K562 (cell line): ENCODE data around the gene NDUFB10. TPM values are rescaled to one million over a fixed set of nuclear protein-coding genes. Genes with fewer than 3 reads are reported as not detected.

Source experiments
- ATAC-seq: fragments of 200-7000 bp; cut with Tn5 transposase; 3 replicates; pipeline ENCODE4 v1.9.1; 2020; ENCODE audit warnings: moderate library complexity
- BruUV-seq: library from RNA; stranded (reverse); fragments of 400-500 nt; replicated peaks from 2 replicates; lab custom pipeline; 2021; lab: Mats Ljungman, UMichigan
- CTCF ChIA-PET: fragments of 300-600 bp; formaldehyde crosslinking; extraction: SDS; loops from one replicate; lab custom pipeline; 2021; ENCODE audit warnings: low intra/inter-chr PET ratio; lab: Yijun Ruan, JAX
- POLR2A ChIA-PET: fragments of 300-600, 350-650 bp; sonication (Branson Sonifier 250); formaldehyde crosslinking; extraction: SDS; loops from one replicate; lab custom pipeline; 2021; ENCODE audit warnings: antibody characterized with exemption, inconsistent platforms; lab: Yijun Ruan, JAX
- DNase-seq, 4 experiments: peaks; one replicate each; pipeline versions ENCODE4 v3.0.0 to v3.0.0-alpha.2; 2011 to 2018; ENCODE audit warnings: low spot score in 3 of 4, mixed read lengths in 3 of 4; ENCODE audit errors: extremely low read depth in 1 of 4
- FAIRE-seq: peaks from 2 replicates; lab custom pipeline; 2011; peaks lifted over from hg19 to GRCh38; lab: Jason Lieb, UNC
- H2AFZ ChIP-seq: 2 replicates; pipeline ENCODE4 v1.6.0; 2011; ENCODE audit warnings: low read depth, low read length, control low read depth, inconsistent platforms
- H3K27ac ChIP-seq: fragments of 200-600 bp; 3 replicates; pipeline ENCODE4 v1.8.0; 2011; ENCODE audit warnings: low read depth, mild to moderate bottlenecking, control low read depth, inconsistent platforms, low read length, moderate library complexity, mixed read lengths; ENCODE audit errors: extremely low read depth
- H3K27me3 ChIP-seq, 2 experiments: fragments of 300-600 bp in 1 of 2; 2 replicates in 1 of 2; 3 replicates in 1 of 2; pipeline versions ENCODE4 v1.6.0 to v1.8.0; 2011; ENCODE audit warnings: inconsistent platforms in 2 of 2, low read length in 2 of 2, mild to moderate bottlenecking in 1 of 2, mixed read lengths in 1 of 2, moderate library complexity in 1 of 2; ENCODE audit not compliant: control insufficient read depth in 2 of 2, insufficient read depth in 2 of 2
- H3K36me3 ChIP-seq: fragments of 300-600 bp; 3 replicates; pipeline ENCODE4 v1.8.0; 2011; ENCODE audit warnings: mild to moderate bottlenecking, low read length, inconsistent platforms; ENCODE audit not compliant: control insufficient read depth, insufficient read depth
- H3K4me1 ChIP-seq, 2 experiments: fragments of 200-600 bp in 1 of 2; replicated peaks in 1 of 2; 2 replicates in 1 of 2; 3 replicates in 1 of 2; pipeline versions ENCODE4 v1.5.1 to v1.8.0; 2011; ENCODE audit warnings: inconsistent platforms in 2 of 2, low read length in 2 of 2, mild to moderate bottlenecking in 1 of 2, mixed read lengths in 1 of 2, moderate library complexity in 1 of 2; ENCODE audit not compliant: control insufficient read depth in 2 of 2, insufficient read depth in 2 of 2
- H3K4me2 ChIP-seq: 2 replicates; pipeline ENCODE4 v1.6.1; 2011; ENCODE audit warnings: low read length, control low read depth, inconsistent platforms, mixed read lengths; ENCODE audit not compliant: insufficient read depth
- H3K4me3 ChIP-seq: fragments of 200-600 bp; sonication (generic), shearing (Covaris generic); 2 replicates; pipeline ENCODE4 v1.5.1; 2016; ENCODE audit warnings: control low read depth, inconsistent platforms
- H3K79me2 ChIP-seq: fragments of 200-600 bp; 3 replicates; pipeline ENCODE4 v1.8.0; 2011; ENCODE audit warnings: low read length, inconsistent platforms; ENCODE audit not compliant: control insufficient read depth, insufficient read depth
- H3K9ac ChIP-seq, 2 experiments: 2 replicates each; pipeline versions ENCODE4 v1.6.0 to v1.6.1; 2011; ENCODE audit warnings: low read depth in 2 of 2, low read length in 2 of 2, control low read depth in 1 of 2, inconsistent platforms in 1 of 2, mild to moderate bottlenecking in 1 of 2, mixed read lengths in 1 of 2; ENCODE audit not compliant: insufficient read depth in 1 of 2
- H3K9me1 ChIP-seq: one replicate; pipeline ENCODE4 v1.6.0; 2011; ENCODE audit warnings: inconsistent platforms, mild to moderate bottlenecking, low read length, moderate library complexity; ENCODE audit not compliant: control insufficient read depth, insufficient read depth
- H3K9me3 ChIP-seq: replicated peaks from 2 replicates; pipeline ENCODE4 v1.5.1; 2011; ENCODE audit warnings: low read depth, low read length, inconsistent platforms; ENCODE audit not compliant: control insufficient read depth, insufficient read depth
- H4K20me1 ChIP-seq: replicated peaks from 2 replicates; pipeline ENCODE4 v1.6.1; 2011; ENCODE audit warnings: low read length, inconsistent platforms, mixed read lengths; ENCODE audit not compliant: control insufficient read depth, insufficient read depth
- ESRRB ChIP-seq: fragments of 250-450 bp; sonication (Bioruptor Pico); IDR thresholded peaks from 2 replicates; pipeline ENCODE4 v1.5.0; 2020; ENCODE audit warnings: mild to moderate bottlenecking, moderate library complexity, borderline replicate concordance
- POLR2G ChIP-seq: fragments of 200-400 bp; formaldehyde crosslinking; IDR thresholded peaks from 2 replicates; pipeline ENCODE4 v1.6.1; 2017; ENCODE audit warnings: low read depth, mild to moderate bottlenecking, antibody characterized with exemption, low read length, moderate library complexity
- RBFOX2 ChIP-seq: fragments of 200-400 bp; formaldehyde crosslinking; IDR thresholded peaks from 2 replicates; pipeline ENCODE4 v1.6.1; 2017; ENCODE audit warnings: low read depth, mild to moderate bottlenecking, low read length, moderate library complexity
- SAFB ChIP-seq: fragments of 200-400 bp; formaldehyde crosslinking; IDR thresholded peaks from 2 replicates; pipeline ENCODE4 v1.6.1; 2017; ENCODE audit warnings: low read depth, low read length, borderline replicate concordance
- SMARCA5 ChIP-seq: fragments of 450-650 bp; IDR thresholded peaks from 2 replicates; pipeline ENCODE4 v1.6.1; 2016
- ZBTB1 ChIP-seq: sonication (generic); formaldehyde crosslinking; IDR thresholded peaks from 2 replicates; pipeline ENCODE4 v1.8.1; 2023; ENCODE audit warnings: missing genetic modification reagents, low read depth, mild to moderate bottlenecking, borderline replicate concordance
- WGBS: fragments of 100-300 bp; shearing (Covaris generic); methylation state at CpG from one replicate; pipeline ENCODE4 v1.1.6; 2016; ENCODE audit warnings: low coverage, mixed read lengths; ENCODE audit not compliant: insufficient coverage; ENCODE audit errors: missing lambda C conversion rate; 5-methylcytosine and 5-hydroxymethylcytosine counted together
- in situ Hi-C: fragments of 300-500 bp; cut with MboI; formaldehyde crosslinking; loops from 4 replicates; pipeline ENCODE4 v1.15.0; 2018; ENCODE audit warnings: inconsistent platforms, mixed read lengths
- intact Hi-C: fragments of 100-400 bp; cut with micrococcal nuclease; formaldehyde crosslinking; loops from 2 replicates; pipeline ENCODE4 v1.14.2; 2022
- polyA plus RNA-seq, 8 experiments: library from polyadenylated mRNA; depleted of rRNA in 4 of 8; stranded (reverse) in 5 of 8; unstranded in 3 of 8; fragments of >200 nt; fragmentation: Nextera tagmentation in 2 of 8; fragmentation: Illumina TruSeq in 1 of 8; extraction: Ambion mirVana in 2 of 8; extraction: Trizol in 1 of 8; gene quantifications; 2 replicates each; pipeline versions ENCODE4 v1.2.1 to v1.2.3, GENCODE V29; 2011 to 2014; ENCODE audit warnings: inconsistent platforms in 1 of 8, missing spikeins in 1 of 8
- total RNA-seq, 7 experiments: library from RNA; depleted of rRNA in 6 of 7; stranded (reverse); fragments of >200 nt in 6 of 7; fragmentation: Illumina TruSeq in 2 of 7; extraction: Trizol in 2 of 7; gene quantifications; 2 replicates each; pipeline versions ENCODE4 v1.2.1 to v1.2.3, GENCODE V29; 2011 to 2021; ENCODE audit warnings: low replicate concordance in 1 of 7
- TF ChIP-seq, protein P1 (sequence below): sonication (generic); formaldehyde crosslinking; IDR thresholded peaks from 2 replicates; pipeline ENCODE4 v1.8.0; 2022; ENCODE audit warnings: missing genetic modification reagents, mild to moderate bottlenecking, borderline replicate concordance
- TF ChIP-seq, protein P2 (sequence below): fragments of 250-450 bp; sonication (Bioruptor Pico); IDR thresholded peaks from 2 replicates; pipeline ENCODE4 v1.8.0; 2022; ENCODE audit warnings: moderate library complexity, mild to moderate bottlenecking, inconsistent platforms

The NDUFB10 gene
- total and polyA plus RNA-seq, 9 of the 15 experiments (the other 6 are each of a cell fraction or from before 2014, with no cell fraction given): 69.3 to 527 (median 161) TPM

DNA sequence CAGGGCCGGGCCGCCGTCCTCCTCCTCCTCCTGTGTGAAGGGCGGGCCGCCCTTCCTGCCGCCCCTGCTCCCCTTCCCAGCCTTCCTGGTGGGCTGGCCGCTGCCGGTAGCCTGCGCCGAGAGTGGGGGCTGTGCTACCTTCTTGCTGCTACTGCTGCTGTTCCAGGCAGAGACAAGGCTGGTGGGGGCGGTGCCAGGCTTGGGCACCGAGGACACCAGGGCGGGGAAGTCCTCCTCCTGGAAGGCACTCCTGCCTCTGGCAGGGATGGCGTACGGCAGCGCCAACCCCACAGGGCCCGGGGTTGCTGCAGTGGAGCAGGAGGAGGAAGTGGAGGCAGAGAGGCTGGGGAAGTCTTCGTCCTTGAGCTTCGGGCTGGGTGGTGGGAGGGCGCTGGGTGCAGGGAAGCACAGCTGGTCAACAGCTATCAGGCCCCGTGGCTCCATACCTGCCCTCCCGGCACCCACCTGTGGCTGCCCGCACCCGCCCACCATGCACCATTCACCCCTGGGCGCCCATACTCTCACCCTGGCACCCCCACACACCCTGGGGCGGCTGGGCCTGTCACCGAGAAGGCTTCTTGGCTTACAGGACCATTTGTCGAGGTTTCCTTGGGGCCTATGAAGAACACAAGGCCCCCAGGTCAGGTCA lies 40.7 kb downstream of the NDUFB10 start:
- no peak overlapping the region for H3K27ac ChIP-seq
- intact Hi-C loops: no loop called here
- H3K79me2 ChIP-seq: peaks cover 37% of the 10 kb centered on the region
- BruUV-seq: no TSS peak
- H3K9me3 ChIP-seq: no peaks in the 10 kb centered on the region
- no peak overlapping the region for H2AFZ ChIP-seq
- 92% methylated on average over 10 of the region's 28 CpGs for WGBS
- H3K4me3 ChIP-seq: no peak overlapping the region
- no peaks in the 10 kb centered on the region for H3K9me1 ChIP-seq
- H3K36me3 ChIP-seq: peaks cover 91% of the 10 kb centered on the region
- peaks cover 17% of the 10 kb centered on the region for H4K20me1 ChIP-seq
- in situ Hi-C loops: no loop called here
- TF ChIP-seq SMARCA5 (no peak), ZBTB1 (no peak), ESRRB (no peak), RBFOX2 (peak; percentile 55), POLR2G (peak; percentile 58), SAFB (no peak)
- TF ChIP-seq, protein P1, sequence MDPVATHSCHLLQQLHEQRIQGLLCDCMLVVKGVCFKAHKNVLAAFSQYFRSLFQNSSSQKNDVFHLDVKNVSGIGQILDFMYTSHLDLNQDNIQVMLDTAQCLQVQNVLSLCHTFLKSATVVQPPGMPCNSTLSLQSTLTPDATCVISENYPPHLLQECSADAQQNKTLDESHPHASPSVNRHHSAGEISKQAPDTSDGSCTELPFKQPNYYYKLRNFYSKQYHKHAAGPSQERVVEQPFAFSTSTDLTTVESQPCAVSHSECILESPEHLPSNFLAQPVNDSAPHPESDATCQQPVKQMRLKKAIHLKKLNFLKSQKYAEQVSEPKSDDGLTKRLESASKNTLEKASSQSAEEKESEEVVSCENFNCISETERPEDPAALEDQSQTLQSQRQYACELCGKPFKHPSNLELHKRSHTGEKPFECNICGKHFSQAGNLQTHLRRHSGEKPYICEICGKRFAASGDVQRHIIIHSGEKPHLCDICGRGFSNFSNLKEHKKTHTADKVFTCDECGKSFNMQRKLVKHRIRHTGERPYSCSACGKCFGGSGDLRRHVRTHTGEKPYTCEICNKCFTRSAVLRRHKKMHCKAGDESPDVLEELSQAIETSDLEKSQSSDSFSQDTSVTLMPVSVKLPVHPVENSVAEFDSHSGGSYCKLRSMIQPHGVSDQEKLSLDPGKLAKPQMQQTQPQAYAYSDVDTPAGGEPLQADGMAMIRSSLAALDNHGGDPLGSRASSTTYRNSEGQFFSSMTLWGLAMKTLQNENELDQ: no peak
- TF ChIP-seq, protein P2, sequence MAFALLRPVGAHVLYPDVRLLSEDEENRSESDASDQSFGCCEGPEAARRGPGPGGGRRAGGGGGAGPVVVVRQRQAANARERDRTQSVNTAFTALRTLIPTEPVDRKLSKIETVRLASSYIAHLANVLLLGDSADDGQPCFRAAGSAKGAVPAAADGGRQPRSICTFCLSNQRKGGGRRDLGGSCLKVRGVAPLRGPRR (CRISPR knock-in tag): no peak
- FAIRE-seq (no peak), DNase-seq (no peak), ATAC-seq (no peak)
- POLR2A ChIA-PET: interaction anchor here (0.6 kb wide), 2 partner anchors 15 to 164 kb away, joined by 3 read pairs; no protein-coding TSS in a partner anchor
- CTCF ChIA-PET: no interaction called here
- no peak overlapping the region for H3K9ac ChIP-seq
- H3K4me2 ChIP-seq: no peak overlapping the region
- H3K27me3 ChIP-seq: no peaks in the 10 kb centered on the region
- H3K4me1 ChIP-seq: peaks cover 7 to 62% of the 10 kb centered on the region in 2 experiments
